NCI-H524 (cell line): ENCODE data around the gene PRRG2.

Experiments used
- DNase-seq, 2 experiments: peaks; one replicate each; lab custom pipeline; 2025; lab: John Stamatoyannopoulos, UW

PRRG2 gene

GRCh38 chr19:49581007-49581508 lies at the start of gene PRRG2:
PRRG2 (plus strand) TSS chr19:49581316; CDS start chr19:49583220, 1,904 bp downstream.
- DNase-seq: no peak

GRCh38 chr19:49533551-49534488 lies 47.3 kb upstream of the PRRG2 start:
- peak; percentile 54 to 65 for DNase-seq

- no peak for DNase-seq
Measured at GRCh38 chr19:49534632-49535385, 46.3 kb upstream of the PRRG2 start.

DNA sequence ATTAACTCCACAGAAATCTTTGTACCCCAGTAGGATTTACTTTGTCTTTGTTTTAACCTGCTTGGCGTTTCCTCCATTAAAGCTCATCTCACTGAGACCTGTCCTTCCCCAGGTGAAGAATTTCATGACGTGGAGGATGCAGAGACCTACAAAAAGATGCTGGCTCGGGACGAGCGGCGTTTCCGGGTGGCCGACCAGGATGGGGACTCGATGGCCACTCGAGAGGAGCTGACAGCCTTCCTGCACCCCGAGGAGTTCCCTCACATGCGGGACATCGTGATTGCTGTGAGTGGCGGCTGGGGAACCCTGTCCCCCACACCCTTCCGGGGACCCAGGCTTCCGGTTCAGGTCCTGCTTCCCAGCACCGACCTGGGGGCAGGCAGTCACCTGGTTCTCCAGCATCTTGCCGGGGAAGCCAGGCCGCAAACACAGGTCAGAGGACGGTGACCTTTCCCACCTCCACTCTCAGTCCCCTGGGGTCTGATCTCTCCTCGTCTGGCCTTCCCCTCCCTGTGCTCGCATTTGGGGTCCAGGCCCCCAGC lies 44.1 kb upstream of the PRRG2 start:
- no peak for DNase-seq

GRCh38 chr19:49538643-49539042 lies 42.5 kb upstream of the PRRG2 start:
- no peak for DNase-seq

GRCh38 chr19:49539192-49539952 lies 41.7 kb upstream of the PRRG2 start:
- DNase-seq: no peak

DNA sequence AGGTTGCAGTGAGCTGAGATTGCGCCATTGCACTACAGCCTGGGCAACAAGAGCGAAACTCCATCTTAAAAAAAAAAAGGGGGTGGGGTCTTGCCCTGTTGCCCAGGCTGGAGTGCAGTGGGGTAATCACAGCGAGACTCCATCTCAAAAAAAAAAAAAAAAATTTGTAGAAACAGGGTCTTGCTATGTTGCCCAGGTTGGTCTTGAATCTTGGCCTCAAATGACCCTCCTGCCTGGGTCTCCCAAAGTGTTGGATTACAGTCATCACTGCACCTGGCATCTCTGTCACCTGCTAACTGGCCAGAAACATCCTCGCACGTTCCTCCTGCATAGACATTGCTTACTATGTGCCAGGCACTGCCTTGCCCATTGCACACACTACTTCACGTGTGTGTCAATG lies 39.2 kb upstream of the PRRG2 start:
- DNase-seq: no peak

DNA sequence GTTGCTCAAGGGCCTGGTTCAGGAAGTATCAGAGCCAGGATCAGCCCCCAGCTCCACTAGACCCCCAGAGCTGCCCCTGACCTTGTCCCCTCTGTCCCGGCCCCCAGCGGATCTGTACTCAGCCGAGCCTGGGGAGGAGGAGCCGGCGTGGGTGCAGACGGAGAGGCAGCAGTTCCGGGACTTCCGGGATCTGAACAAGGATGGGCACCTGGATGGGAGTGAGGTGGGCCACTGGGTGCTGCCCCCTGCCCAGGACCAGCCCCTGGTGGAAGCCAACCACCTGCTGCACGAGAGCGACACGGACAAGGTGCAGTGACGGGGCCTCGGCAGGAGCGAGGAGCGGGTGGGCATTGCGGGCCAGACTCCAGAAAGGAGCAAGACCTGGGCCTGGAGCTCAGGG lies 38.7 kb upstream of the PRRG2 start:
- DNase-seq: no peak

DNA sequence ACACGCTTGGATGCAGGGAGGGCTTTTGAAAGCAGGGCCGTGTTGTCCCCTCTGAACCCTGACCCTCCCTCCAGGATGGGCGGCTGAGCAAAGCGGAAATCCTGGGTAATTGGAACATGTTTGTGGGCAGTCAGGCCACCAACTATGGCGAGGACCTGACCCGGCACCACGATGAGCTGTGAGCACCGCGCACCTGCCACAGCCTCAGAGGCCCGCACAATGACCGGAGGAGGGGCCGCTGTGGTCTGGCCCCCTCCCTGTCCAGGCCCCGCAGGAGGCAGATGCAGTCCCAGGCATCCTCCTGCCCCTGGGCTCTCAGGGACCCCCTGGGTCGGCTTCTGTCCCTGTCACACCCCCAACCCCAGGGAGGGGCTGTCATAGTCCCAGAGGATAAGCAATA lies 38.1 kb upstream of the PRRG2 start:
- no peak for DNase-seq

DNA sequence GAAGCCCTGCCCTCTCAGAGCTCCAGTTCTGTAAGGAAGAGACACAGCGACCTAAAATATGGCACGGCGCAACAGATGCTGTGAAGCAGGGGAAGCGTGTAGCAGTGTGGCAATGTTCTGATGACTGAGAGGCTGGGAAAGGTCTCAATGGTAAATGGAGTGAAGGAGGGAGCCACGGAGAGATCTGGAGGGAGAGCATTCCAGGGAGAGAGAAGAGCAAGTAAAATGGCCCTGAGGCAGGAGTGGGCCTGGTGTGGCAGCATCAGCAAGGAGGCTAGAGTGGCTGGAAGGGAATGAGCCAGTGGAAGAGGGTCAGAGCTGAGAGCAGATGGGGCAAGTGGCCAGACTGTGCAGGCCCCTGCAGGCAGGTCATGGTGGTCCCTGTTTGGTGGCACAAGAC lies 37.0 kb upstream of the PRRG2 start:
- no peak for DNase-seq

DNA sequence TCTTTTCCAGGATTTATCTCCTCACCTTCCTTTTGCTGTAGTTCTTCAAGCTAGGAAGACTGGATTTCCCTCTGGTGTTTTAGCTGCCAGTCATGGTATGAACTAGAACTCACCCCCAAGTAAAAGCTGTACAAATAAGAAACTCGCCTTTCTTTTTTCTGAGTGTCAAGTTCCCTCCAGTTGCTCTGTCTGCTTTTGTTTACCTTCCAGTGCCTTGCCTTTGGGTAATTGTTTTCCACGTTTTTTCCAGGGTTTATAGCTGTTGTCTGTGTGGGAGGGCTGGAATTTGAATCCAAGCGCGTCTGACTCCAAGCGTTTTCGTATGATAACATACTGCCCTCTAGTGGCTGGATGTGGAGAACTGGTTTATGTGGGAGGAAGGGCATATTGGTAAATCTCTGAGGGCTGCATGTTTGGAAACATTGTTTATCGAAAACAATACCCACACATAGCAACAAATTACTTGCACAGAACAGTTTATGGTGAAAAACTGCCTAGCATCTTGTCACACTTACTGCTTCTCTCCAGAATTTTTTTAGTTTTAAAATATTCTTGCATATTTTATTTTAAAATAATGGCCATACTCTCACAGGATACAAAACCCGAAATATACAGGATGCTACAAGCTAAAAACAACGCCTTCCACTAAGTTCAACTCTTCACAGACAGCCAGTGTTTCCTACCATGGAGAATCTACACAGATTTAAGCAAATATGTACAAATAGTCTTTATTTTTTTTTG lies 34.1 kb upstream of the PRRG2 start:
- peak; percentile 79 to 85 for DNase-seq

GRCh38 chr19:49549045-49549444 lies 32.1 kb upstream of the PRRG2 start:
- no peak for DNase-seq

DNA sequence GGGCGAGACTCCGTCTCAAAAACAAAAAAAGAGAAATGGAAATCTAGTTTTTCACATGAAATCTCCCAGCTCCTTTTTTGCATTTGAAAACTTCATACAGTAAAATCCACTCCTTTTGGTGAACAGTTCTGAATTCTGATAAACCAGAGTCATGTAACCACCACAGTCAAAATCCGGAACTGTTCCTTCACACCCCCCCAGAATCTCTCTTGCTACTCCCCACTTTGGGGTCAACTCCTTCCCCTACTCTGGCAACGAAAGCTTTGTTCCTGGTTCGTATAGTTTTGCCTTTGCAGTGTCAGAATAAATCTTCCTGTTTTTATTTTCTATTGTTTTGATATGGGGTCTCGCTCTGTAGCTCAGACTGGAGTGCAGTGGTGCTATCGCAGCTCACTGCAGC lies 29.6 kb upstream of the PRRG2 start:
- DNase-seq: no peak

GRCh38 chr19:49552749-49553148 lies 28.4 kb upstream of the PRRG2 start:
- no peak for DNase-seq

DNA sequence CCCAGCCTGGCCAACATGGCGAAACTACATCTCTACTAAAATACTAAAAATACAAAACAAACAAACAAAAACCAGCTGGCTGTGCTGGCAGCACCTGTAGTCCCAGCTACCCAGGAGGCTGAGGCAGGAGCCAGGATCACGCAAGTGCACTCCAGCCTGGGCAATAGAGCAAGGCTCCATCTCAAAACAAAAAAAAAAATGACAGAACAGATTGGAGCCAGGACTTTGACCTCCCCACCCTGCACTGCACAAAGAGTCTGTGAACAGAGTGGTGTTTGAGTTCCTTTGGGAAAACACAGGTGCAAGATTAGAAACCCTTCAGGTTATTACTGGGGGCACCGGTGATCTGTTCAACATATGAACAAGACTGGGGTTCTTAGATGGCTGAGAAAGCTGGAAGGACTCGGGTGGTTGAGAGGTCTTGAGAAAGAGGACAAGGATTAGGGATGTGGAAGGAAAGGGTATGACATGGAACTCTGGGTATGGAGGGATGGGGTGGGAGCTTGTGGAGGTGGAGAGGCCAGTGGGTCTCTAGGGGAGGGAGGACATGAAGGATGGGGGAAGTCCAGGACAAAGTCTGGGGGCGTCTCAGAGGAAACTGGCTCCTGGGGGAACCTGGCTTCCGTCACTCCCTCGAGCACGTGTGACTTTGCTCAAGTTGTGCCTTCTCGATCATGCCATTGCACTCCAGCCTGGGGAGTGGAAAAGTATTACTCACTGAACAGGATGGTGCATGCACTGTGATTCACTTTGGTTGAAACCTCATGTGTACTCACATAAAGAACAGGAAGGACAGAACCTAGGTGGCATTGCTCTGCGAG lies 27.5 kb upstream of the PRRG2 start:
- DNase-seq: no peak

- no peak for DNase-seq
Measured at GRCh38 chr19:49554701-49555181, 26.4 kb upstream of the PRRG2 start.

- no peak for DNase-seq
Measured at GRCh38 chr19:49555600-49556411, 25.3 kb upstream of the PRRG2 start.

GRCh38 chr19:49556412-49557398 lies 24.4 kb upstream of the PRRG2 start:
- DNase-seq: no peak
